ENCODE data around the gene PTPN3. TPM values are rescaled to one million over a fixed set of nuclear protein-coding genes. Genes with fewer than 3 reads are reported as not detected.
"Not testable (repeated sequence)": the region's sequence is repeated elsewhere in the genome, so short reads cannot be mapped to it uniquely, and the experiment has no call there.

Gene PTPN3
- 7.8 TPM for total RNA-seq

GRCh38 chr9:109498195-109499092, at the start of gene PTPN3:
Gene PTPN3, minus strand, starts transcription at chr9:109498307. Its CDS starts 34,873 bp downstream, at chr9:109463434.
- Histone ChIP-seq H3K9me3 (ENCODE audit: control insufficient read depth in 3 of 3, low read length in 3 of 3) (no peaks in the 10 kb centered on the region), H3K9ac (ENCODE audit: low read depth in 1 of 3, low read length in 3 of 3) (peak within 1 kb of the TSS; percentile 46 to 80 (median 67)), H3K27me3 (ENCODE audit: control insufficient read depth in 3 of 3, insufficient read depth in 3 of 3, low read length in 3 of 3) (peaks cover 3 to 12% (median 5%) of the 10 kb centered on the region in 3 donors), H3K27ac (ENCODE audit: low read depth, low read length) (peak within 1 kb of the TSS; percentile 28), H3K36me3 (ENCODE audit: control insufficient read depth in 3 of 3, insufficient read depth in 3 of 3, low read length in 3 of 3) (no peaks in the 10 kb centered on the region), H3K4me3 (ENCODE audit: low read length in 3 of 3) (peak within 1 kb of the TSS; percentile 55 to 73 (median 64)), H3K4me1 (ENCODE audit: control insufficient read depth in 3 of 3, insufficient read depth in 3 of 3, low read length in 3 of 3) (peaks cover 7 to 34% (median 13%) of the 10 kb centered on the region in 3 donors)

- H3K9me3 ChIP-seq (ENCODE audit: control insufficient read depth in 3 of 3, low read length in 3 of 3); H3K27me3 ChIP-seq (ENCODE audit: control insufficient read depth in 3 of 3, insufficient read depth in 3 of 3, low read length in 3 of 3): not testable (repeated sequence)
Observed at GRCh38 chr9:109544954-109545353, 46.8 kb upstream of the PTPN3 start.

GRCh38 chr9:109542922-109543321, 44.8 kb upstream of the PTPN3 start:
- no peak overlapping the region for H3K27ac ChIP-seq (ENCODE audit: low read depth, low read length)
- no peak overlapping the region for H3K9ac ChIP-seq (ENCODE audit: low read depth in 1 of 3, low read length in 3 of 3)
- H3K36me3 ChIP-seq (ENCODE audit: control insufficient read depth in 3 of 3, insufficient read depth in 3 of 3, low read length in 3 of 3) = no peaks in the 10 kb centered on the region
- H3K27me3 ChIP-seq (ENCODE audit: control insufficient read depth in 3 of 3, insufficient read depth in 3 of 3, low read length in 3 of 3) = no peaks in the 10 kb centered on the region
- H3K4me1 ChIP-seq (ENCODE audit: control insufficient read depth in 3 of 3, insufficient read depth in 3 of 3, low read length in 3 of 3) = no peaks in the 10 kb centered on the region
- H3K4me3 ChIP-seq (ENCODE audit: low read length in 3 of 3) = no peak overlapping the region
- peaks cover 0 to 2% (median 0%) of the 10 kb centered on the region in 3 donors for H3K9me3 ChIP-seq (ENCODE audit: control insufficient read depth in 3 of 3, low read length in 3 of 3)

More at GRCh38 chr9:109544954-109545353, 46.8 kb upstream of the PTPN3 start:
- H3K9ac ChIP-seq (ENCODE audit: low read depth in 1 of 3, low read length in 3 of 3); H3K27ac ChIP-seq (ENCODE audit: low read depth, low read length); H3K4me3 ChIP-seq (ENCODE audit: low read length in 3 of 3); H3K36me3 ChIP-seq (ENCODE audit: control insufficient read depth in 3 of 3, insufficient read depth in 3 of 3, low read length in 3 of 3); H3K4me1 ChIP-seq (ENCODE audit: control insufficient read depth in 3 of 3, insufficient read depth in 3 of 3, low read length in 3 of 3): not testable (repeated sequence)

GRCh38 chr9:109538346-109538745, 40.2 kb upstream of the PTPN3 start:
- Histone ChIP-seq H3K27ac (ENCODE audit: low read depth, low read length) (no peak overlapping the region), H3K9me3 (ENCODE audit: control insufficient read depth in 3 of 3, low read length in 3 of 3) (no peaks in the 10 kb centered on the region), H3K36me3 (ENCODE audit: control insufficient read depth in 3 of 3, insufficient read depth in 3 of 3, low read length in 3 of 3) (no peaks in the 10 kb centered on the region), H3K27me3 (ENCODE audit: control insufficient read depth in 3 of 3, insufficient read depth in 3 of 3, low read length in 3 of 3) (peaks cover 0 to 6% (median 4%) of the 10 kb centered on the region in 3 donors), H3K4me1 (ENCODE audit: control insufficient read depth in 3 of 3, insufficient read depth in 3 of 3, low read length in 3 of 3) (no peaks in the 10 kb centered on the region), H3K9ac (ENCODE audit: low read depth in 1 of 3, low read length in 3 of 3) (no peak overlapping the region), H3K4me3 (ENCODE audit: low read length in 3 of 3) (no peak overlapping the region)

GRCh38 chr9:109537288-109537687, 39.2 kb upstream of the PTPN3 start:
- Histone ChIP-seq H3K36me3 (ENCODE audit: control insufficient read depth in 3 of 3, insufficient read depth in 3 of 3, low read length in 3 of 3) (no peaks in the 10 kb centered on the region), H3K4me3 (ENCODE audit: low read length in 3 of 3) (no peak overlapping the region), H3K27me3 (ENCODE audit: control insufficient read depth in 3 of 3, insufficient read depth in 3 of 3, low read length in 3 of 3) (peaks cover 0 to 6% (median 4%) of the 10 kb centered on the region in 3 donors)

GRCh38 chr9:109536859-109537258, 38.8 kb upstream of the PTPN3 start:
- Histone ChIP-seq H3K27me3 (ENCODE audit: control insufficient read depth in 3 of 3, insufficient read depth in 3 of 3, low read length in 3 of 3) (peaks cover 0 to 6% (median 4%) of the 10 kb centered on the region in 3 donors), H3K9me3 (ENCODE audit: control insufficient read depth in 3 of 3, low read length in 3 of 3) (no peaks in the 10 kb centered on the region), H3K4me3 (ENCODE audit: low read length in 3 of 3) (no peak overlapping the region), H3K27ac (ENCODE audit: low read depth, low read length) (no peak overlapping the region), H3K9ac (ENCODE audit: low read depth in 1 of 3, low read length in 3 of 3) (no peak overlapping the region), H3K36me3 (ENCODE audit: control insufficient read depth in 3 of 3, insufficient read depth in 3 of 3, low read length in 3 of 3) (no peaks in the 10 kb centered on the region), H3K4me1 (ENCODE audit: control insufficient read depth in 3 of 3, insufficient read depth in 3 of 3, low read length in 3 of 3) (no peaks in the 10 kb centered on the region)

More at GRCh38 chr9:109537288-109537687, 39.2 kb upstream of the PTPN3 start:
- Histone ChIP-seq H3K27ac (ENCODE audit: low read depth, low read length) (no peak overlapping the region), H3K9me3 (ENCODE audit: control insufficient read depth in 3 of 3, low read length in 3 of 3) (no peaks in the 10 kb centered on the region), H3K9ac (ENCODE audit: low read depth in 1 of 3, low read length in 3 of 3) (no peak overlapping the region), H3K4me1 (ENCODE audit: control insufficient read depth in 3 of 3, insufficient read depth in 3 of 3, low read length in 3 of 3) (no peaks in the 10 kb centered on the region)

- H3K9me3 ChIP-seq (ENCODE audit: control insufficient read depth in 3 of 3, low read length in 3 of 3) = no peaks in the 10 kb centered on the region
Observed at GRCh38 chr9:109535365-109535764, 37.3 kb upstream of the PTPN3 start.

GRCh38 chr9:109534151-109534550, 36.0 kb upstream of the PTPN3 start:
- no peaks in the 10 kb centered on the region for H3K9me3 ChIP-seq (ENCODE audit: control insufficient read depth in 3 of 3, low read length in 3 of 3)
- H3K36me3 ChIP-seq (ENCODE audit: control insufficient read depth in 3 of 3, insufficient read depth in 3 of 3, low read length in 3 of 3) = no peaks in the 10 kb centered on the region
- H3K9ac ChIP-seq (ENCODE audit: low read depth in 1 of 3, low read length in 3 of 3) = no peak overlapping the region
- no peak overlapping the region for H3K4me3 ChIP-seq (ENCODE audit: low read length in 3 of 3)
- no peak overlapping the region for H3K27ac ChIP-seq (ENCODE audit: low read depth, low read length)
- H3K4me1 ChIP-seq (ENCODE audit: control insufficient read depth in 3 of 3, insufficient read depth in 3 of 3, low read length in 3 of 3) = no peaks in the 10 kb centered on the region
- H3K27me3 ChIP-seq (ENCODE audit: control insufficient read depth in 3 of 3, insufficient read depth in 3 of 3, low read length in 3 of 3) = peaks cover 0 to 8% (median 4%) of the 10 kb centered on the region in 3 donors

More at GRCh38 chr9:109535365-109535764, 37.3 kb upstream of the PTPN3 start:
- Histone ChIP-seq H3K27ac (ENCODE audit: low read depth, low read length) (no peak overlapping the region), H3K9ac (ENCODE audit: low read depth in 1 of 3, low read length in 3 of 3) (no peak overlapping the region), H3K27me3 (ENCODE audit: control insufficient read depth in 3 of 3, insufficient read depth in 3 of 3, low read length in 3 of 3) (peaks cover 0 to 6% (median 4%) of the 10 kb centered on the region in 3 donors), H3K36me3 (ENCODE audit: control insufficient read depth in 3 of 3, insufficient read depth in 3 of 3, low read length in 3 of 3) (no peaks in the 10 kb centered on the region), H3K4me1 (ENCODE audit: control insufficient read depth in 3 of 3, insufficient read depth in 3 of 3, low read length in 3 of 3) (no peaks in the 10 kb centered on the region), H3K4me3 (ENCODE audit: low read length in 3 of 3) (no peak overlapping the region)

- not testable (repeated sequence) for H3K27ac ChIP-seq (ENCODE audit: low read depth, low read length); H3K27me3 ChIP-seq (ENCODE audit: control insufficient read depth in 3 of 3, insufficient read depth in 3 of 3, low read length in 3 of 3); H3K4me1 ChIP-seq (ENCODE audit: control insufficient read depth in 3 of 3, insufficient read depth in 3 of 3, low read length in 3 of 3); H3K36me3 ChIP-seq (ENCODE audit: control insufficient read depth in 3 of 3, insufficient read depth in 3 of 3, low read length in 3 of 3); H3K9ac ChIP-seq (ENCODE audit: low read depth in 1 of 3, low read length in 3 of 3); H3K9me3 ChIP-seq (ENCODE audit: control insufficient read depth in 3 of 3, low read length in 3 of 3); H3K4me3 ChIP-seq (ENCODE audit: low read length in 3 of 3)
Observed at GRCh38 chr9:109532652-109533051, 34.5 kb upstream of the PTPN3 start.

- H3K27me3 ChIP-seq (ENCODE audit: control insufficient read depth in 3 of 3, insufficient read depth in 3 of 3, low read length in 3 of 3) = no peaks in the 10 kb centered on the region
Observed at GRCh38 chr9:109522106-109522505, 24.0 kb upstream of the PTPN3 start.

More at GRCh38 chr9:109522106-109522505, 24.0 kb upstream of the PTPN3 start:
- Histone ChIP-seq H3K4me1 (ENCODE audit: control insufficient read depth in 3 of 3, insufficient read depth in 3 of 3, low read length in 3 of 3) (peaks cover 0 to 3% (median 0%) of the 10 kb centered on the region in 3 donors), H3K9me3 (ENCODE audit: control insufficient read depth in 3 of 3, low read length in 3 of 3) (no peaks in the 10 kb centered on the region), H3K36me3 (ENCODE audit: control insufficient read depth in 3 of 3, insufficient read depth in 3 of 3, low read length in 3 of 3) (no peaks in the 10 kb centered on the region), H3K27ac (ENCODE audit: low read depth, low read length) (no peak overlapping the region), H3K4me3 (ENCODE audit: low read length in 3 of 3) (no peak overlapping the region), H3K9ac (ENCODE audit: low read depth in 1 of 3, low read length in 3 of 3) (no peak overlapping the region)

Data from skeletal muscle tissue (tissue), 4 donors.